HCT116 (cell line): ENCODE results near the gene SLC8A1. TPM values are rescaled to one million over a fixed set of nuclear protein-coding genes. Genes with fewer than 3 reads are reported as not detected.

Source experiments
- ATAC-seq: fragments of 200-7000 bp; cut with Tn5 transposase; 2 replicates; pipeline ENCODE4 v1.9.1; 2020; ENCODE audit warnings: mild to moderate bottlenecking, moderate library complexity
- BruUV-seq: library from RNA; stranded (reverse); fragments of 400-500 nt; replicated peaks from 2 replicates; lab custom pipeline; 2021; lab: Mats Ljungman, UMichigan
- CTCF ChIA-PET: fragments of 300-600 bp; sonication (Branson Sonifier 250); formaldehyde crosslinking; loops from one replicate; lab custom pipeline; 2021; ENCODE audit warnings: antibody characterized with exemption; lab: Charles Lee
- POLR2A ChIA-PET: fragments of 300-600, 350-600 bp; sonication (Branson Sonifier 250); formaldehyde crosslinking; loops from one replicate; lab custom pipeline; 2021; ENCODE audit warnings: antibody characterized with exemption; lab: Charles Lee
- RAD21 ChIA-PET, 2 experiments: fragments of 300-600 bp; sonication (Branson Sonifier 250); formaldehyde crosslinking; loops; one replicate each; lab custom pipeline; 2023; ENCODE audit warnings: low total read pairs in 2 of 2; ENCODE audit not compliant: uncharacterized antibody in 2 of 2, unreplicated experiment in 2 of 2, low non-redundant PET in 1 of 2; lab: Charles Lee
- DNase-seq: peaks from one replicate; pipeline ENCODE4 v3.0.0-alpha.2; 2010; ENCODE audit warnings: low read depth, low spot score
- H2AFZ ChIP-seq: fragments of 200-600 bp; shearing (Covaris generic), sonication (generic); 2 replicates; pipeline ENCODE4 v1.6.1; 2017; ENCODE audit warnings: low read depth, mixed run types, mixed read lengths, antibody characterized with exemption, low read length; ENCODE audit not compliant: poor library complexity, severe bottlenecking
- H3K27ac ChIP-seq: 2 replicates; pipeline ENCODE4 v1.5.1; 2012; ENCODE audit warnings: low read depth, low read length
- H3K27me3 ChIP-seq: fragments of 200-600 bp; sonication (generic); 2 replicates; pipeline ENCODE4 v1.6.1; 2016; ENCODE audit warnings: mixed run types, low read length, mixed read lengths; ENCODE audit not compliant: insufficient read depth
- H3K36me3 ChIP-seq, 2 experiments: fragments of 200-500 bp in 1 of 2; fragments of 200-600 bp in 1 of 2; sonication (Bioruptor generic) in 1 of 2; sonication (generic) in 1 of 2; 2 replicates each; pipeline versions ENCODE4 v1.5.1 to v1.6.1; 2014 to 2016; ENCODE audit warnings: low read length in 2 of 2, inconsistent platforms in 1 of 2, mixed read lengths in 1 of 2, mixed run types in 1 of 2; ENCODE audit not compliant: insufficient read depth in 2 of 2, control insufficient read depth in 1 of 2
- H3K4me1 ChIP-seq, 2 experiments: fragments of 200-600 bp in 1 of 2; sonication (generic) in 1 of 2; 2 replicates each; pipeline versions ENCODE4 v1.5.1 to v1.6.1; 2012 to 2017; ENCODE audit warnings: low read length in 2 of 2, inconsistent platforms in 1 of 2, mild to moderate bottlenecking in 1 of 2, mixed read lengths in 1 of 2, mixed run types in 1 of 2, moderate library complexity in 1 of 2; ENCODE audit not compliant: insufficient read depth in 2 of 2, control insufficient read depth in 1 of 2
- H3K4me2 ChIP-seq: fragments of 200-600 bp; sonication (generic); 2 replicates; pipeline ENCODE4 v1.6.1; 2017; ENCODE audit warnings: mixed run types, low read length, mixed read lengths
- H3K4me3 ChIP-seq, 2 experiments: fragments of 200-600 bp in 1 of 2; sonication (generic) in 1 of 2; replicated peaks in 1 of 2; 2 replicates each; pipeline ENCODE4 v1.5.1; 2011 to 2016; ENCODE audit warnings: low read length in 2 of 2, control low read depth in 1 of 2, low read depth in 1 of 2, mild to moderate bottlenecking in 1 of 2, mixed read lengths in 1 of 2, mixed run types in 1 of 2
- H3K79me2 ChIP-seq: fragments of 200-600 bp; sonication (generic); 2 replicates; pipeline ENCODE4 v1.6.1; 2017; ENCODE audit warnings: mild to moderate bottlenecking, mixed run types, low read length, moderate library complexity, mixed read lengths; ENCODE audit not compliant: insufficient read depth
- H3K9ac ChIP-seq: fragments of 200-600 bp; sonication (generic); 2 replicates; pipeline ENCODE4 v1.6.1; 2016; ENCODE audit warnings: low read length, mixed read lengths
- H3K9me2 ChIP-seq: fragments of 200-600 bp; sonication (generic), shearing (Covaris generic); 2 replicates; pipeline ENCODE4 v1.6.1; 2017; ENCODE audit warnings: mixed run types, mild to moderate bottlenecking, moderate library complexity; ENCODE audit not compliant: insufficient read depth
- H3K9me3 ChIP-seq, 2 experiments: fragments of 200-500 bp in 1 of 2; fragments of 200-600 bp in 1 of 2; sonication (Bioruptor generic) in 1 of 2; sonication (generic) in 1 of 2; 2 replicates each; pipeline ENCODE4 v1.6.1; 2014 to 2017; ENCODE audit warnings: low read length in 2 of 2, mixed read lengths in 2 of 2, inconsistent platforms in 1 of 2, low read depth in 1 of 2, mild to moderate bottlenecking in 1 of 2, mixed run types in 1 of 2, moderate library complexity in 1 of 2; ENCODE audit not compliant: control insufficient read depth in 1 of 2, insufficient read depth in 1 of 2
- H4K20me1 ChIP-seq: fragments of 200-600 bp; sonication (generic), shearing (Covaris generic); 2 replicates; pipeline ENCODE4 v1.6.1; 2017; ENCODE audit warnings: mixed run types, mild to moderate bottlenecking, moderate library complexity; ENCODE audit not compliant: insufficient read depth
- ATF3 ChIP-seq: IDR thresholded peaks from 2 replicates; pipeline ENCODE4 v1.6.1; 2012
- CTCF ChIP-seq, 3 experiments: fragments of 200-600 bp in 1 of 3; sonication (generic) in 1 of 3; IDR thresholded peaks in 2 of 3; conservative IDR thresholded peaks in 1 of 3; 2 replicates each; pipeline ENCODE4 v1.5.1; 2012 to 2017; ENCODE audit warnings: low read depth in 2 of 3, low read length in 2 of 3, antibody characterized with exemption in 1 of 3, borderline replicate concordance in 1 of 3, control low read depth in 1 of 3, mild to moderate bottlenecking in 1 of 3, mixed read lengths in 1 of 3, mixed run types in 1 of 3, moderate library complexity in 1 of 3; ENCODE audit not compliant: insufficient read depth in 1 of 3
- EGR1 ChIP-seq: IDR thresholded peaks from 2 replicates; pipeline ENCODE4 v1.6.1; 2012; ENCODE audit warnings: low read depth
- EZH2phosphoT487 ChIP-seq: fragments of 200-600 bp; IDR thresholded peaks from 2 replicates; pipeline ENCODE4 v1.6.1; 2018; ENCODE audit warnings: antibody characterized with exemption, borderline replicate concordance
- FOSL1 ChIP-seq: IDR thresholded peaks from 2 replicates; pipeline ENCODE4 v1.6.1; 2012; ENCODE audit warnings: low read depth
- JUND ChIP-seq: IDR thresholded peaks from 2 replicates; pipeline ENCODE4 v1.6.1; 2012
- POLR2AphosphoS5 ChIP-seq: IDR thresholded peaks from 2 replicates; pipeline ENCODE4 v1.6.1; 2011; ENCODE audit warnings: mild to moderate bottlenecking, low read depth, low read length, moderate library complexity
- SIN3A ChIP-seq: IDR thresholded peaks from 2 replicates; pipeline ENCODE4 v1.6.1; 2012; ENCODE audit warnings: low read depth
- SRF ChIP-seq: IDR thresholded peaks from 2 replicates; pipeline ENCODE4 v1.6.1; 2012; ENCODE audit warnings: low read depth
- YY1 ChIP-seq: IDR thresholded peaks from 2 replicates; pipeline ENCODE4 v1.6.1; 2011; ENCODE audit warnings: low read length, low read depth, moderate library complexity, mild to moderate bottlenecking; ENCODE audit not compliant: insufficient replicate concordance; ENCODE audit errors: extremely low read depth
- ZFX ChIP-seq: fragments of 450-650 bp; IDR thresholded peaks from 2 replicates; pipeline ENCODE4 v1.6.1; 2017
- ZNF274 ChIP-seq: fragments of 200-500 bp; sonication (Bioruptor generic); IDR thresholded peaks from 2 replicates; pipeline ENCODE4 v1.6.1; 2014; ENCODE audit warnings: mild to moderate bottlenecking, low read depth, low read length, inconsistent platforms
- intact Hi-C: fragments of 100-400 bp; cut with micrococcal nuclease; formaldehyde crosslinking; loops from 2 replicates; pipeline ENCODE4 v1.10.0; 2022
- total RNA-seq: library from RNA; stranded (reverse); gene quantifications from one replicate; pipeline ENCODE4 v1.2.1, GENCODE V29; 2021; ENCODE audit not compliant: unreplicated experiment

Gene SLC8A1
- total RNA-seq, 1 experiment from 2014 or later = 0.07 TPM

- Histone ChIP-seq H3K79me2 (no peaks in the 10 kb centered on the region), H3K27me3 (peaks cover 9% of the 10 kb centered on the region), H3K4me3 (no peak overlapping the region), H4K20me1 (no peaks in the 10 kb centered on the region), H2AFZ (no peak overlapping the region), H3K36me3 (no peaks in the 10 kb centered on the region), H3K9ac (no peak overlapping the region), H3K4me2 (no peak overlapping the region), H3K9me2 (no peaks in the 10 kb centered on the region), H3K27ac (no peak overlapping the region), H3K9me3 (no peaks in the 10 kb centered on the region), H3K4me1 (no peaks in the 10 kb centered on the region)
- DNase-seq = no peak
- intact Hi-C loops = no loop called here
- CTCF ChIA-PET = no interaction called here
- no peak for ATAC-seq
- POLR2A ChIA-PET = no interaction called here
- TF ChIP-seq SRF (no peak), JUND (no peak), FOSL1 (no peak), EGR1 (no peak), YY1 (no peak), POLR2AphosphoS5 (no peak), EZH2phosphoT487 (no peak), ATF3 (no peak), ZNF274 (no peak), SIN3A (no peak), CTCF (IDR thresholded peaks at IDR 0.05 in 2 of 3, conservative IDR thresholded peaks at IDR 0.05 in 1 of 3; ENCODE audit: borderline replicate concordance in 1 of 3, insufficient read depth in 1 of 3, low read depth in 2 of 3, low read length in 2 of 3) (no peak), ZFX (no peak)
- BruUV-seq = no TSS peak
- RAD21 ChIA-PET = no interaction called here
Measured at GRCh38 chr2:40108851-40109250, 343.0 kb downstream of the SLC8A1 start.
